IMR-90 (cell line): ENCODE data around the gene IQCK. TPM values are rescaled to one million over a fixed set of nuclear protein-coding genes. Genes with fewer than 3 reads are reported as not detected.

Source experiments
- ATAC-seq: fragments of 200-7000 bp; cut with Tn5 transposase; 2 replicates; pipeline ENCODE4 v1.9.1; 2020; ENCODE audit warnings: low read depth, mild to moderate bottlenecking, moderate library complexity
- BruUV-seq: library from RNA; stranded (reverse); fragments of 400-500 nt; replicated peaks from 2 replicates; lab custom pipeline; 2021; lab: Mats Ljungman, UMichigan
- CTCF ChIA-PET: fragments of 300-600 bp; formaldehyde crosslinking; extraction: SDS; loops from one replicate; lab custom pipeline; 2021; ENCODE audit warnings: antibody characterized with exemption; lab: Yijun Ruan, JAX
- POLR2A ChIA-PET: fragments of 300-600 bp; sonication (Branson Sonifier 250); formaldehyde crosslinking; loops from one replicate; lab custom pipeline; 2022; ENCODE audit warnings: antibody characterized with exemption; ENCODE audit not compliant: unreplicated experiment; lab: Charles Lee
- DNase-seq: peaks from one replicate; pipeline ENCODE4 v3.0.0; 2013
- H2AFZ ChIP-seq: replicated peaks from 2 replicates; pipeline ENCODE3; 2013; ENCODE audit warnings: low read length, mild to moderate bottlenecking; ENCODE audit not compliant: poor library complexity
- H2AK5ac ChIP-seq: 2 replicates; pipeline ENCODE4 v1.6.1; 2013; ENCODE audit warnings: low read depth, low read length, inconsistent platforms
- H2AK9ac ChIP-seq: replicated peaks from 2 replicates; pipeline ENCODE3; 2013; ENCODE audit warnings: mild to moderate bottlenecking, low read depth, low read length, moderate library complexity; ENCODE audit not compliant: poor library complexity
- H2BK120ac ChIP-seq: 2 replicates; pipeline ENCODE4 v1.6.1; 2013; ENCODE audit warnings: low read depth, low read length, inconsistent platforms
- H2BK15ac ChIP-seq: 3 replicates; pipeline ENCODE4 v1.6.1; 2013; ENCODE audit warnings: low read depth, low read length, inconsistent platforms
- H2BK20ac ChIP-seq: 2 replicates; pipeline ENCODE4 v1.6.1; 2013; ENCODE audit warnings: low read depth, mild to moderate bottlenecking, inconsistent platforms, low read length, moderate library complexity
- H2BK5ac ChIP-seq: 2 replicates; pipeline ENCODE4 v1.6.1; 2013; ENCODE audit warnings: mild to moderate bottlenecking, low read depth, low read length, inconsistent platforms; ENCODE audit not compliant: poor library complexity, severe bottlenecking
- H3K14ac ChIP-seq: replicated peaks from 2 replicates; pipeline ENCODE4 v1.6.1; 2013; ENCODE audit warnings: low read depth, low read length, inconsistent platforms
- H3K18ac ChIP-seq: 2 replicates; pipeline ENCODE4 v1.6.1; 2013; ENCODE audit warnings: low read depth, low read length, control low read depth
- H3K23ac ChIP-seq: 2 replicates; pipeline ENCODE4 v1.6.1; 2013; ENCODE audit warnings: low read depth, low read length, inconsistent platforms
- H3K27ac ChIP-seq: 2 replicates; pipeline ENCODE4 v1.5.1; 2013; ENCODE audit warnings: mild to moderate bottlenecking, control low read depth, low read length; ENCODE audit not compliant: insufficient read depth
- H3K27me3 ChIP-seq: 2 replicates; pipeline ENCODE4 v1.6.1; 2013; ENCODE audit warnings: low read length; ENCODE audit not compliant: control insufficient read depth, insufficient read depth
- H3K36me3 ChIP-seq: 2 replicates; pipeline ENCODE4 v1.6.1; 2013; ENCODE audit warnings: low read length, mixed read lengths; ENCODE audit not compliant: control insufficient read depth, insufficient read depth
- H3K4ac ChIP-seq: 2 replicates; pipeline ENCODE4 v1.6.1; 2013; ENCODE audit warnings: low read depth, low read length, inconsistent platforms
- H3K4me1 ChIP-seq: 2 replicates; pipeline ENCODE4 v1.6.1; 2013; ENCODE audit warnings: low read length, mixed read lengths; ENCODE audit not compliant: control insufficient read depth, insufficient read depth
- H3K4me2 ChIP-seq: 2 replicates; pipeline ENCODE4 v1.6.1; 2013; ENCODE audit warnings: low read depth, mild to moderate bottlenecking, control low read depth, low read length, moderate library complexity
- H3K4me3 ChIP-seq: 2 replicates; pipeline ENCODE4 v1.5.1; 2013; ENCODE audit warnings: low read depth, mild to moderate bottlenecking, control low read depth, low read length, moderate library complexity; ENCODE audit not compliant: insufficient read depth
- H3K56ac ChIP-seq: 2 replicates; pipeline ENCODE4 v1.6.1; 2013; ENCODE audit warnings: low read length, inconsistent platforms; ENCODE audit not compliant: insufficient read depth; ENCODE audit errors: extremely low read depth
- H3K79me1 ChIP-seq, 2 experiments: 2 replicates each; pipeline ENCODE4 v1.6.1; 2013; ENCODE audit warnings: low read length in 2 of 2, inconsistent platforms in 1 of 2, low read depth in 1 of 2
- H3K9ac ChIP-seq: 2 replicates; pipeline ENCODE4 v1.6.1; 2013; ENCODE audit warnings: low read depth, low read length, control low read depth
- H3K9me1 ChIP-seq: 2 replicates; pipeline ENCODE4 v1.6.1; 2013; ENCODE audit warnings: low read length, inconsistent platforms; ENCODE audit not compliant: insufficient read depth
- H3K9me3 ChIP-seq: 2 replicates; pipeline ENCODE4 v1.6.1; 2013; ENCODE audit warnings: low read length; ENCODE audit not compliant: control insufficient read depth, insufficient read depth
- H4K20me1 ChIP-seq: 2 replicates; pipeline ENCODE4 v1.6.1; 2013; ENCODE audit warnings: low read length, inconsistent platforms; ENCODE audit not compliant: insufficient read depth
- H4K5ac ChIP-seq: 2 replicates; pipeline ENCODE4 v1.6.1; 2013; ENCODE audit warnings: mild to moderate bottlenecking, low read depth, low read length, control low read depth
- H4K8ac ChIP-seq, 2 experiments: 2 replicates each; pipeline ENCODE4 v1.6.1; 2013; ENCODE audit warnings: low read depth in 2 of 2, low read length in 2 of 2, control low read depth in 1 of 2, inconsistent platforms in 1 of 2
- H4K91ac ChIP-seq: 2 replicates; pipeline ENCODE4 v1.6.1; 2013; ENCODE audit warnings: low read depth, low read length, inconsistent platforms; ENCODE audit not compliant: insufficient read depth
- BHLHE40 ChIP-seq: fragments of 150-350 bp; IDR thresholded peaks from 2 replicates; pipeline ENCODE4 v1.6.1; 2016; ENCODE audit warnings: mild to moderate bottlenecking, low read depth, low read length
- CEBPB ChIP-seq: IDR thresholded peaks from 2 replicates; pipeline ENCODE4 v1.6.1; 2012; ENCODE audit warnings: low read depth, low read length, improper control_type of control experiment
- CHD1 ChIP-seq: IDR thresholded peaks from 2 replicates; pipeline ENCODE4 v1.6.1; 2012; ENCODE audit warnings: low read depth, low read length, improper control_type of control experiment
- CTCF ChIP-seq: conservative IDR thresholded peaks from 2 replicates; pipeline ENCODE4 v1.5.1; 2012; ENCODE audit warnings: mild to moderate bottlenecking, low read depth, low read length, improper control_type of control experiment
- ELK1 ChIP-seq: fragments of 150-350 bp; IDR thresholded peaks from 2 replicates; pipeline ENCODE4 v1.6.1; 2016; ENCODE audit warnings: low read depth, mild to moderate bottlenecking, low read length, moderate library complexity, borderline replicate concordance
- FOS ChIP-seq: fragments of 150-350 bp; IDR thresholded peaks from 2 replicates; pipeline ENCODE4 v1.6.1; 2016; ENCODE audit warnings: low read depth, low read length
- MAFK ChIP-seq: IDR thresholded peaks from 2 replicates; pipeline ENCODE4 v1.6.1; 2012; ENCODE audit warnings: low read depth, low read length, improper control_type of control experiment
- MAZ ChIP-seq: IDR thresholded peaks from 2 replicates; pipeline ENCODE4 v1.6.1; 2012; ENCODE audit warnings: low read depth, mild to moderate bottlenecking, low read length, improper control_type of control experiment, moderate library complexity, borderline replicate concordance
- MXI1 ChIP-seq: IDR thresholded peaks from 2 replicates; pipeline ENCODE4 v1.6.1; 2012; ENCODE audit warnings: low read depth, mild to moderate bottlenecking, low read length, moderate library complexity, borderline replicate concordance
- NFE2L2 ChIP-seq: fragments of 150-350 bp; IDR thresholded peaks from 2 replicates; pipeline ENCODE4 v1.6.1; 2016; ENCODE audit warnings: low read depth, mild to moderate bottlenecking, low read length
- POLR2A ChIP-seq: IDR thresholded peaks from 2 replicates; pipeline ENCODE4 v1.6.1; 2012; ENCODE audit warnings: mild to moderate bottlenecking, low read depth, low read length
- RAD21 ChIP-seq: IDR thresholded peaks from 2 replicates; pipeline ENCODE4 v1.6.1; 2012; ENCODE audit warnings: low read length, improper control_type of control experiment
- RCOR1 ChIP-seq: IDR thresholded peaks from 2 replicates; pipeline ENCODE4 v1.6.1; 2012; ENCODE audit warnings: mild to moderate bottlenecking, low read length, improper control_type of control experiment; ENCODE audit not compliant: insufficient replicate concordance
- RFX5 ChIP-seq: IDR thresholded peaks from 2 replicates; pipeline ENCODE4 v1.8.0; 2012; ENCODE audit warnings: low read depth, mild to moderate bottlenecking, low read length, moderate library complexity
- SMC3 ChIP-seq: fragments of 150-350 bp; IDR thresholded peaks from 2 replicates; pipeline ENCODE4 v1.6.1; 2016; ENCODE audit warnings: low read depth, mild to moderate bottlenecking, antibody characterized with exemption, low read length, moderate library complexity
- USF2 ChIP-seq: fragments of 150-350 bp; IDR thresholded peaks from 2 replicates; pipeline ENCODE4 v1.6.1; 2017; ENCODE audit warnings: mild to moderate bottlenecking, antibody characterized with exemption, low read length, low read depth
- WGBS, 2 experiments: methylation state at CpG; one replicate each; pipeline versions ENCODE4 v1.1.5 to v1.1.7; 2013; ENCODE audit warnings: missing lambda C conversion rate in 2 of 2; ENCODE audit not compliant: insufficient read length in 1 of 2; ENCODE audit errors: extremely low coverage in 2 of 2; 5-methylcytosine and 5-hydroxymethylcytosine counted together
- dilution Hi-C: fragments of 300-500 bp; cut with HindIII; formaldehyde crosslinking; loops from one replicate; pipeline ENCODE4 v1.14.3; 2018; ENCODE audit warnings: low sequenced_read_pairs; ENCODE audit not compliant: unreplicated experiment
- in situ Hi-C: fragments of 300-500 bp; cut with MboI; formaldehyde crosslinking; loops from 3 replicates; pipeline ENCODE4 v1.14.3; 2019; ENCODE audit warnings: low sequenced_read_pairs, inconsistent platforms, mixed read lengths
- intact Hi-C: fragments of 100-400 bp; cut with micrococcal nuclease; formaldehyde crosslinking; loops from 2 replicates; pipeline ENCODE4 v1.10.0; 2022
- polyA plus RNA-seq, 3 experiments: library from polyadenylated mRNA; depleted of rRNA; stranded (reverse); fragments of >200 nt; gene quantifications; 2 replicates each; pipeline ENCODE4 v1.2.3, GENCODE V29; 2012; ENCODE audit warnings: low replicate concordance in 1 of 3
- total RNA-seq: library from RNA; depleted of rRNA; stranded (reverse); fragments of >200 nt; gene quantifications from 2 replicates; pipeline ENCODE4 v1.2.3, GENCODE V29; 2012

The IQCK gene
- total and polyA plus RNA-seq, 2 of the 4 experiments (the other 2 are of a cell fraction): 4.1 to 5.4 TPM

- H3K9me1 ChIP-seq: peaks cover 5% of the 10 kb centered on the region; the same call in 1 of the 2 replicates
- H3K36me3 ChIP-seq: no peaks in the 10 kb centered on the region
- TF ChIP-seq BHLHE40 (no peak), RAD21 (no peak), MXI1 (no peak), POLR2A (no peak), USF2 (no peak), CHD1 (no peak), NFE2L2 (no peak), CTCF (no peak), ELK1 (no peak), SMC3 (no peak), RCOR1 (no peak), FOS (no peak), CEBPB (no peak), MAZ (no peak), RFX5 (no peak), MAFK (no peak)
- dilution Hi-C loops (no loop called here), intact Hi-C loops (no loop called here), in situ Hi-C loops (no loop called here)
- POLR2A ChIA-PET: no interaction called here
- H2AK9ac ChIP-seq: no peak overlapping the region
- H3K18ac ChIP-seq: no peak overlapping the region
- H4K20me1 ChIP-seq: no peaks in the 10 kb centered on the region
- H4K91ac ChIP-seq: no peak overlapping the region
- no peak overlapping the region for H3K4me3 ChIP-seq
- no peak overlapping the region for H3K4ac ChIP-seq
- WGBS, 2 experiments: no CpG with 5 or more reads among the region's 6 CpGs
- H3K4me1 ChIP-seq: peaks cover 2% of the 10 kb centered on the region; the same call in 1 of the 2 replicates
- no peaks in the 10 kb centered on the region for H3K27me3 ChIP-seq
- H3K4me2 ChIP-seq: no peak overlapping the region
- no peak for ATAC-seq
- CTCF ChIA-PET: interaction anchor here (1.0 kb wide), 1 partner anchor 26 kb away, joined by 3 read pairs; no protein-coding TSS in a partner anchor
- no peak overlapping the region for H2BK5ac ChIP-seq
- H3K27ac ChIP-seq: no peak overlapping the region
- no peaks in the 10 kb centered on the region for H3K9me3 ChIP-seq
- H4K5ac ChIP-seq: no peak overlapping the region
- no peak overlapping the region for H4K8ac ChIP-seq
- H2AK5ac ChIP-seq: no peak overlapping the region
- BruUV-seq: no TSS peak
- H2BK15ac ChIP-seq: no peak overlapping the region
- no peaks in the 10 kb centered on the region for H3K79me1 ChIP-seq
- no peak for DNase-seq
- H3K23ac ChIP-seq: no peak overlapping the region
- no peak overlapping the region for H3K56ac ChIP-seq
- H2BK120ac ChIP-seq: no peak overlapping the region
- H3K14ac ChIP-seq: no peak overlapping the region
- H2BK20ac ChIP-seq: no peak overlapping the region
- no peak overlapping the region for H2AFZ ChIP-seq
- H3K9ac ChIP-seq: no peak overlapping the region
Measured at GRCh38 chr16:19733551-19733950, 15.5 kb downstream of the IQCK start.
